Natural killer cell (primary cell): ENCODE data around the gene PAQR8. TPM values are rescaled to one million over a fixed set of nuclear protein-coding genes. Genes with fewer than 3 reads are reported as not detected.

Experiments
- ATAC-seq, 3 donors: fragments of 150-1000 bp in 2 of 3; fragments of 200-7000 bp in 1 of 3; cut with Tn5 transposase; 1 replicate in 1 of 3; 2 replicates in 2 of 3; pipeline ENCODE4 v1.10.0; 2021; ENCODE audit warnings: mild to moderate bottlenecking in 2 of 3, moderate library complexity in 2 of 3
- DNase-seq, 2 donors: peaks; one replicate each; pipeline versions ENCODE4 v3.0.0 to v3.0.0-alpha.2; 2013 to 2021; ENCODE audit warnings: mixed read lengths in 1 of 2
- H3K27ac ChIP-seq: one replicate; pipeline ENCODE4 v1.5.1; 2013; ENCODE audit warnings: mild to moderate bottlenecking, low read length
- H3K27me3 ChIP-seq: one replicate; pipeline ENCODE4 v1.6.1; 2013; ENCODE audit warnings: low read length; ENCODE audit not compliant: control insufficient read depth, insufficient read depth
- H3K36me3 ChIP-seq: one replicate; pipeline ENCODE4 v1.6.1; 2013; ENCODE audit warnings: low read length; ENCODE audit not compliant: control insufficient read depth, insufficient read depth
- H3K4me1 ChIP-seq: one replicate; pipeline ENCODE4 v1.6.1; 2013; ENCODE audit warnings: low read length; ENCODE audit not compliant: control insufficient read depth, insufficient read depth
- H3K4me3 ChIP-seq: one replicate; pipeline ENCODE4 v1.5.1; 2013; ENCODE audit warnings: low read length
- H3K9me3 ChIP-seq: one replicate; pipeline ENCODE4 v1.6.1; 2013; ENCODE audit warnings: low read length; ENCODE audit not compliant: control insufficient read depth, insufficient read depth
- H3K27ac Mint-ChIP-seq, 2 donors: one replicate each; pipeline ENCODE4 v1.8.0; 2022; ENCODE audit warnings: mild to moderate bottlenecking in 2 of 2, mixed read lengths in 2 of 2, moderate library complexity in 1 of 2
- H3K27me3 Mint-ChIP-seq, 2 donors: one replicate each; pipeline ENCODE4 v1.8.0; 2022; ENCODE audit warnings: low read depth in 2 of 2, mixed read lengths in 2 of 2
- H3K36me3 Mint-ChIP-seq: one replicate; pipeline ENCODE4 v1.8.0; 2022; ENCODE audit warnings: mixed read lengths
- H3K4me1 Mint-ChIP-seq, 2 donors: one replicate each; pipeline ENCODE4 v1.8.0; 2022; ENCODE audit warnings: mixed read lengths in 2 of 2
- H3K4me3 Mint-ChIP-seq: one replicate; pipeline ENCODE4 v1.8.0; 2022; ENCODE audit warnings: mild to moderate bottlenecking, moderate library complexity, mixed read lengths
- H3K9me3 Mint-ChIP-seq, 2 donors: one replicate each; pipeline ENCODE4 v1.8.0; 2022; ENCODE audit warnings: mixed read lengths in 2 of 2
- CTCF ChIP-seq: fragments of 200-600 bp; IDR thresholded peaks from one replicate; pipeline ENCODE4 v1.8.0; 2022; ENCODE audit warnings: antibody characterized with exemption
- WGBS: methylation state at CpG from one replicate; pipeline ENCODE4 v1.1.7; 2013; ENCODE audit warnings: missing lambda C conversion rate; ENCODE audit not compliant: insufficient coverage; 5-methylcytosine and 5-hydroxymethylcytosine counted together
- intact Hi-C: fragments of 100-400 bp; cut with micrococcal nuclease; formaldehyde crosslinking; loops from one replicate; pipeline ENCODE4 v1.14.2; 2022
- total RNA-seq, 4 donors: library from RNA; stranded (reverse); fragments of 120-200 nt in 1 of 4; gene quantifications; one replicate each; pipeline versions ENCODE4 v1.2.3 to v1.2.4, GENCODE V29; 2013 to 2022

PAQR8 gene
- total RNA-seq, 3 donors from 2014 or later (not counting 1 experiment from before 2014, with no cell fraction given), result 2.4 to 5.0 (median 4.6) TPM

- Mint-ChIP-seq H3K27me3 (no peaks in the 10 kb centered on the region), H3K36me3 (no peaks in the 10 kb centered on the region), H3K9me3 (no peaks in the 10 kb centered on the region), H3K27ac (no peak overlapping the region), H3K4me3 (peak overlapping the region; percentile 7), H3K4me1 (peaks cover 26 to 31% of the 10 kb centered on the region in 2 donors)
- ATAC-seq (no peak), DNase-seq (no peak)
- WGBS, result no CpG with 5 or more reads among the region's 1 CpG
- peaks cover 15% of the 10 kb centered on the region for H3K4me1 ChIP-seq
- no peak for TF ChIP-seq CTCF
- H3K36me3 ChIP-seq, result no peaks in the 10 kb centered on the region
- H3K27ac ChIP-seq, result no peak overlapping the region
- no peak overlapping the region for H3K4me3 ChIP-seq
- H3K27me3 ChIP-seq, result no peaks in the 10 kb centered on the region
- no peaks in the 10 kb centered on the region for H3K9me3 ChIP-seq
- intact Hi-C loops, result no loop called here
Observed at GRCh38 chr6:52359403-52359802, 2.5 kb upstream of the PAQR8 start.

- Mint-ChIP-seq H3K27ac (peak overlapping the region; percentile 92), H3K4me1 (peaks cover 26 to 34% of the 10 kb centered on the region in 2 donors), H3K27me3 (no peaks in the 10 kb centered on the region), H3K36me3 (no peaks in the 10 kb centered on the region), H3K4me3 (peak overlapping the region; percentile 66), H3K9me3 (no peaks in the 10 kb centered on the region)
- Histone ChIP-seq H3K4me1 (peaks cover 15% of the 10 kb centered on the region), H3K4me3 (no peak overlapping the region), H3K36me3 (no peaks in the 10 kb centered on the region), H3K27me3 (no peaks in the 10 kb centered on the region), H3K27ac (no peak overlapping the region), H3K9me3 (no peaks in the 10 kb centered on the region)
- ATAC-seq (no peak), DNase-seq (no peak)
- no peak for TF ChIP-seq CTCF
- WGBS, result 100% methylated on average over 1 of the region's 3 CpGs
- intact Hi-C loops, result loop anchor here (2.0 kb wide), 1 partner anchor 31 kb away; no protein-coding TSS in a partner anchor
Observed at GRCh38 chr6:52360028-52360427, 1.9 kb upstream of the PAQR8 start.

GRCh38 chr6:52360601-52361413 is 1.1 kb upstream of the PAQR8 start:
- no peaks in the 10 kb centered on the region for H3K9me3 Mint-ChIP-seq

More at GRCh38 chr6:52360601-52361413, 1.1 kb upstream of the PAQR8 start:
- Histone ChIP-seq H3K9me3 (no peaks in the 10 kb centered on the region), H3K27me3 (no peaks in the 10 kb centered on the region), H3K4me1 (peaks cover 15% of the 10 kb centered on the region), H3K36me3 (no peaks in the 10 kb centered on the region), H3K27ac (peak overlapping the region; percentile 94), H3K4me3 (no peak overlapping the region)
- peak overlapping the region; percentile 90 for H3K4me3 Mint-ChIP-seq
- H3K27ac Mint-ChIP-seq, result peak overlapping the region; percentile 92
- ATAC-seq (no peak), DNase-seq (no peak)
- H3K27me3 Mint-ChIP-seq, result no peaks in the 10 kb centered on the region
- no peak for TF ChIP-seq CTCF
- H3K36me3 Mint-ChIP-seq, result no peaks in the 10 kb centered on the region
- H3K4me1 Mint-ChIP-seq, result peaks cover 26 to 31% of the 10 kb centered on the region in 2 donors
- 94% methylated on average over 11 of the region's 11 CpGs for WGBS
- intact Hi-C loops, result loop anchor here (2.0 kb wide), 1 partner anchor 30 kb away; no protein-coding TSS in a partner anchor
